ENCODE results near the gene AFAP1L2. TPM values are rescaled to one million over a fixed set of nuclear protein-coding genes. Genes with fewer than 3 reads are reported as not detected.

Gene AFAP1L2
- total RNA-seq, 1 donor from 2014 or later: 5.3 TPM

DNA sequence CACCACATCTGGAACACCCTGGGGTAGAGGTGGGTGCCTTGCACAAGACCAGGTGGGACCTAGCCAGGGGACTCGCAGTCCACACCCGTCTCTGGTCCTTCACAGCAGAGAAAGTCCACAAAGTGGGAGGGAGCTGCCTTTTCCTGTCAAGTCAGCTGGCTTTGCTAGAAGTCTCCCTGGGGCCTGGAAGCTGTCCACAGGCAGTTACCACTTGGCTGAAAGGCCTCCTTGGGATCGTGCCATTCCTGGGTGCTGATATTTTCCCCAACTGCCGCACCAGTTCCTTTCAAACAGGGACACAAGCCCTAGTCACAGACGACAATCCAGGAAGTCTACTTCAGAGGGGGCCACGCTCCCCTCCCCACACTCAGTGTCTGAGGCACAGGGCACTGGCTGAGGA, 75.4 kb downstream of the AFAP1L2 start:
- intact Hi-C loops (cut with DNase I): no loop called here
- ATAC-seq (ENCODE audit: poor library complexity) (peak; percentile 78), DNase-seq (peak; percentile 67)

DNA sequence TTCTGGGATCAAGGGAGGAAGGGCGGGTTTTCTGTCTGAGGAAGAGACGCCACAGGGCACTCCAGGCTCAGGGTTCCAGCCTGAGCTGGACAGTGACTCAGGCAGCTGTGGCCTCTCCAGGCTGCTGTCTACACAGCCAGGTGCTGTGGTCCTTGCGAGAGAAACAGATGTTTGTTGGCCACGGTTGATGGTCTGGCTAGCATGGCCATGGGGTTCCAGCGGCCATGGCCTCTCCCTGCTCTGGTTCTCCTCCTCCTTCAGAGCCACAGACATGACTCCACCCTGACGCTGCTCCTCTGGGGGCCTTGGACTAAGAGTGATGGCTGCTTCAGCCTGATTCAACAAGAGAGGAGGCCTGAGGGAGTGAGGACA, 75.9 kb downstream of the AFAP1L2 start:
- no peak for DNase-seq
- intact Hi-C loops (cut with DNase I): no loop called here

DNA sequence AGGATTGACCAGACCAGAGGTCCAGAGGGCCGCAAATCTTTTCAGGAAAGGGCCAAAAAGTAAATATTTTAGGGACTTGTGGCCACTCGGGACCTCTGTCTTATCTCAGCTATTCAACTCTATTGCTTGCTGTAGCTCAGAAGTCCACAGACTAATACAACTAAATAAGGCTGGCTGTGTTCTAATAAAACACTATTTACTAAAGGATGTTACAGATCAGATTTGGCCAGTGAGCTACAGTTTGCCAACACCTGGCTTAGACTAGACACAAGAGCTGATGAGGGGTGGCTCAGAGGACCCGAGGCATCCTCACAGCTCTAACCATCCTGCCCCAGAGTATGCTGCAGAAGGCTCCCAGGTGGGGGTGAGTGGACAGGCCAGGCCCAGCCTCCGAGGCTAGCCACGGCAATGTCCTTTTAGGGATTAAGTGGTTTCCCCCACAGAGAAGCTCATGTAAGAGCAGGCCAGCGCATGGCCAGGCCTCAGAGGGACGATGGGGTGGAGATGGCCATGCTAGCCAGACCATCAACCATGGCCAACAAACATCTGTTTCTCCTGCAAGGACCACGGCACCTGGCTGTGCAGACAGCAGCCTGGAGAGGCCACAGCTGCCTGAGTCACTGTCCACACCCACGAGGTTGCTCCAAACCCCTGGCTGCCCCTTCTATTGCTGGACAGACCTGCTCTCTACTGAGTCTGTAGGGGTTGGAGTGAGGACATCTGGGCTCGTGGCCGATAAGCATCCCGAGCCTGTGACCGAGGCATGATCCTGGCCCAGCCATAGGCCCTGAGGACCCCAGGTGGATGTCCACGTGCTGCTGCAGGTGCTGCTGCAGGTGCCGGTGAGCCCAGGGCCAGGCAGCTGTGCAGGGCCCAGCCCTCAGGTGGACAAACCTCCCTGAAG, 76.5 kb downstream of the AFAP1L2 start:
- intact Hi-C loops (cut with DNase I): no loop called here

More for the DNA sequence above, 75.9 kb downstream of the AFAP1L2 start:
- peak; percentile 19 for ATAC-seq (ENCODE audit: poor library complexity)

GRCh38 chr10:114326795-114327194, 77.5 kb downstream of the AFAP1L2 start:
- ATAC-seq (ENCODE audit: poor library complexity): no peak
- DNase-seq: no peak
- intact Hi-C loops (cut with DNase I): no loop called here

More for the DNA sequence above, 76.5 kb downstream of the AFAP1L2 start:
- peak; percentile 50 for ATAC-seq (ENCODE audit: poor library complexity)
- DNase-seq: peak; percentile 56

DNA sequence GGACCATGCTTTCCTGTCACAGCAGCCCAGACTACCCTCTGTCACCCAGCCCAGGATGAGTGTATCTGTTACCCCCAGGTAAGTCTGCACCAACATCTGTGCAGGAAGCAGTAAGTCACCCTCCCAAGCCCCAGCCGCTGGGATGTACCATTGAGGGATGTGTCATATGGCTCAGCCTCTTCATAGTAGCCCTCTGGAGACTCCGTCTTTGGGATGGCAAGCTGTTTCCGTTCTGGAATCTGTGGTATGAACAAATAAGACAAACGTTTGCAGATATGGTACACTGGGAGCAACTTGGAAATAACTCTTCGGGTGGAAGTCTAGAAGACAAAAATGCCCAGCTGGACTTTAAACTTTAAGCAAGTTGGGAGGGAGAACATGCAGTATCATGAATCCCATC, 81.3 kb downstream of the AFAP1L2 start:
- no peak for DNase-seq
- intact Hi-C loops (cut with DNase I): no loop called here
- ATAC-seq (ENCODE audit: poor library complexity): no peak

DNA sequence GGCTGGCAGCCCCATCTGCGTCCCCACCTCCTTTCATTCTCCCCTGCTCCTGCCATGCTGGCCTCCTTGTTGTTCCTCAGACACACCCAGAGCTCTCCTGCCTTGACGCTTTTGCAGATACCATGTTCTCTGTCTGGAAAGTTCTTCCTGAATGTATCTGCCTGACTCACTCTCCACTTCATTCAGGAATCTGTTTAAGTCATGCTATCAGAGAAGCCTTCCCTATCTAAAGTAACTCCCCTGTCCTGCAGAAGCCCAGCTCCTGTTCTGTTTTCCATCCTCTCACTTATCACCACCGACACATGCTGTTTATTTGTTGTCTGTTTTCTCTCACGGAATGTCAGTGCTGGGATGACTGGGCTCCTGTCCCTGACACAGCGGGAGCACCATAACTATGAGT, 82.0 kb downstream of the AFAP1L2 start:
- intact Hi-C loops (cut with DNase I): no loop called here
- no peak for DNase-seq
- ATAC-seq (ENCODE audit: poor library complexity): peak; percentile 85

DNA sequence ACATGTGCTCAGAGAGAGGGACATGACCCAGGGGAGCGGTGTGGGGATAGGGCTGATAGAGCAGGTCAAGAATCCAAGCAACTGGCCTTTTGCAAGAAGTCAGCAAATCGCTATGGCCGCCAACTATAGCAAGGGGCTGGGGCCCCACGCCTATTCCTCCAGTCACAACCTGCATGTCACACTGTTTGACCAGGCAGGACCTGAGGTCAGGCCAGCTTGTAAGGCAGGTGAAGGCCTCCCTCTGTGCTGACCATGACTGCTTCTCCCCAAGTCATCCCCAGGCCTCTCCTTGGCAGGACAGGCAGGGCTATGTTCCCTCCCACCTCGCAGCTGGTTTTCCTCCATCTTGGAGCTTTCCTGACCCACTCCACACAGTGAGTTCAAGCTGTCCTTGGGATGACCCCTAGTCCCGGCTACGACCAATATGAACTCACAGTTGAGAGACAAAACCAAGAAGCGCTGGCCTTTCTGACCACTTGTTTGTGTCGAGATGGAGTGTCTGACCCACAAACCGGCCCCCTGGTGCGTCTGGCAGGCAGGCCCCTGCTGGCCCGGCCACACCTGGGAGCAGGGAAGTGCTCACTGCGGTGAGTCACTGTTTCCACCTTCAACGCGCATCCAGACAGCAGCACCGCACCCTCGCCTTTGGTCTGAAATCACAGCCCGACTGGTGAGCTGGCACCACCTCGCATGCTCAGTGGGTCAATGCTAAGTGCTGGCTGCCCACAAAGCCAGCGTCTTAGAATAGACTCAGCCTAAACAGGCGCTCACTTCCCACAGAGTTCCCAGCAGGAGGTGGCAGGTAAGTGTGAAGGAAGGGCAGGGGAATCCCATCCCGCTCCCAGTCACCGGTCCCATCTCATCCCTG, 83.8 kb downstream of the AFAP1L2 start:
- DNase-seq (no peak), ATAC-seq (ENCODE audit: poor library complexity) (peak; percentile 36)
- intact Hi-C loops (cut with DNase I): no loop called here

DNA sequence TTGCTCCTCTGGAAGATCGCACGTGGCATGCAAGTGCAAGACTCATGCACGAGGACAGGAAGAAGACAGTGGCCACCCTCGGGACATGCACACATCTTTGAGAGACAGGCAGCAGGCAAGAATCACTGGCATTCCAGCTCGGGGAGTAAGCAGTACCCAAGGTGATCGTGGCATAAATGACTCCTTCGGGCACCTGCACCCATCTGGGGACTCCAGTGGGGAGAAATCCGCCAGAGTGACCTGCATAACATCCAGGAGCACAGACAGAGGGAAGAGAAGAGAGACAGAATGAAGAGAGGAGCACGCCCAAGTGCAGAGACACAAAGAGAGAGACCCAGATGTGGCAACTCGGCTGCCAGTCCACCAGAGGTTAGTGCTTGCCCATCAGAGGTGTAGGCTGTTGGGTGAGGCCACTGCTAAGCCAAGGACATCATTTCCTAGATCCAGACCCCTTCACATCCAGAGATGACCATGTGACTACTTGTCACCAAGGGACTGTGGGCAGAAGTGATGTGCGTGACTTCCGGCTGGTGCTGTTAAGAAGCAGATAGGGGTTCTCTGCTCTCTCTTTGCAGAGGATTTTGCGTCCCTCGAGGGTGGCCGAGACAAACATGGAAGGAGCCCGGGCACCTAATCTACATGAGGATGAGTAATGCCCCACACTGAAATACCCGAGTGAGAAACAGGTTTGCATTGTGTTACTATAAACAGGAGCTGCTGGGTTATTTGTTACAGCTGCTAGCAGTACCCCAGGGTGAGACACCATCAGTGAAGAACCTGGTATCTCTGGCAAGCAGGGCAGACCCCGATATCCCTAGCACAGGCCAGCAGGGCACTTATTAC, 84.7 kb downstream of the AFAP1L2 start:
- intact Hi-C loops (cut with DNase I): no loop called here
- ATAC-seq (ENCODE audit: poor library complexity): no peak
- DNase-seq: no peak

GRCh38 chr10:114316744-114317143, 87.6 kb downstream of the AFAP1L2 start:
- DNase-seq (no peak), ATAC-seq (ENCODE audit: poor library complexity) (no peak)
- intact Hi-C loops (cut with DNase I): no loop called here

GRCh38 chr10:114315566-114316420, 88.5 kb downstream of the AFAP1L2 start:
- DNase-seq (no peak), ATAC-seq (ENCODE audit: poor library complexity) (no peak)

GRCh38 chr10:114313866-114314265, 90.4 kb downstream of the AFAP1L2 start:
- intact Hi-C loops (cut with DNase I): no loop called here
- DNase-seq: no peak
- ATAC-seq (ENCODE audit: poor library complexity): no peak

More at GRCh38 chr10:114315566-114316420, 88.5 kb downstream of the AFAP1L2 start:
- intact Hi-C loops (cut with DNase I): no loop called here

DNA sequence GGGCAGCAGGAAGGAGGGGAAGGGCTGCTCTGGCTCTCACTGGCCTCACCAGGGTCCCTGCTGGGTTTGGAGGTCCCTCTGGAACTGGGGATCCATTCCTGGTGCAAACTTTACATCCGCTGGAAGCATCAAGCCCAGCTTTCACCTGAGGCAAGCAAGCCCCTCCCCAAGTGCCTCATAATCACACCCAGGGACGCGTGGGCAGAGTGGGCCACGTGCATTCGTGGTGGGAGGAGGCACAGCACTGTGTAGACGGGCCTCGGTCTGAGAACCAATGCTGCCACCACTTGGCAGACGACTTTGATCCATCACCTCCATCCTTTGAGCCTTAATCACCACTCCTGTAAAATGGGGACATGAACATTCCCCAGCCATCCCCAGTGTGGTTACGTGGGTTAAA, 91.2 kb downstream of the AFAP1L2 start:
- no peak for ATAC-seq (ENCODE audit: poor library complexity)
- intact Hi-C loops (cut with DNase I): no loop called here
- DNase-seq: no peak

- DNase-seq (no peak), ATAC-seq (ENCODE audit: poor library complexity) (no peak)
- intact Hi-C loops (cut with DNase I): no loop called here
Measured at GRCh38 chr10:114311496-114312209, 92.6 kb downstream of the AFAP1L2 start.

GRCh38 chr10:114311023-114311422, 93.3 kb downstream of the AFAP1L2 start:
- ATAC-seq (ENCODE audit: poor library complexity) (no peak), DNase-seq (no peak)
- intact Hi-C loops (cut with DNase I): no loop called here

DNA sequence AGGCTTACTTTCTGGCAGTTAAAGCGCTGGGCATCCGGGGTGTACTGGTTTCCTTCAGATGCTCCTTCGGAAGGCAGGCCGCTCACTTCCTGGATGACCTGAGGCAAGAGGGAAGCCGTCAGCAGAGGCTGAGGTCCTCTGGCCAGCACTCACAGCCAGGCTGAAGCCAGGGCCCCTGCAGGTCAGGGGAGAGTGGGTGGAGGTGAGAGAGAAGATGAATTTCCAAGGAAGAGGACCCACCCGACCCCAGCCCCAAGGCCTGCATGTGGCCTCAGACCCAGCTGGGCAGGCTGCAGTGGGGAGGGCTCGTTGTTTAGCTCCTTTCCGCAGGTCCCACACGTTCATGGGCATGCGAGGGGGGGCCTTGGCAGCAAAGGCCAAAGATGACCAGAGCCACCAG, 94.0 kb downstream of the AFAP1L2 start:
- intact Hi-C loops (cut with DNase I): no loop called here
- ATAC-seq (ENCODE audit: poor library complexity) (no peak), DNase-seq (no peak)

- DNase-seq (no peak), ATAC-seq (ENCODE audit: poor library complexity) (no peak)
- intact Hi-C loops (cut with DNase I): loop anchor here (10.0 kb wide), 1 partner anchor 495 kb away; no protein-coding TSS in a partner anchor
Measured at GRCh38 chr10:114309364-114309651, 95.0 kb downstream of the AFAP1L2 start.

All from Right ventricle myocardium superior (tissue), 1 donor.